ENCODE results near the gene SIGLEC14. TPM values are rescaled to one million over a fixed set of nuclear protein-coding genes. Genes with fewer than 3 reads are reported as not detected.
"Not testable (repeated sequence)": the region's sequence is repeated elsewhere in the genome, so short reads cannot be mapped to it uniquely, and the experiment has no call there.

SIGLEC14 gene
- total and polyA plus RNA-seq, 2 donors, result 1.6 to 7.3 TPM

DNA sequence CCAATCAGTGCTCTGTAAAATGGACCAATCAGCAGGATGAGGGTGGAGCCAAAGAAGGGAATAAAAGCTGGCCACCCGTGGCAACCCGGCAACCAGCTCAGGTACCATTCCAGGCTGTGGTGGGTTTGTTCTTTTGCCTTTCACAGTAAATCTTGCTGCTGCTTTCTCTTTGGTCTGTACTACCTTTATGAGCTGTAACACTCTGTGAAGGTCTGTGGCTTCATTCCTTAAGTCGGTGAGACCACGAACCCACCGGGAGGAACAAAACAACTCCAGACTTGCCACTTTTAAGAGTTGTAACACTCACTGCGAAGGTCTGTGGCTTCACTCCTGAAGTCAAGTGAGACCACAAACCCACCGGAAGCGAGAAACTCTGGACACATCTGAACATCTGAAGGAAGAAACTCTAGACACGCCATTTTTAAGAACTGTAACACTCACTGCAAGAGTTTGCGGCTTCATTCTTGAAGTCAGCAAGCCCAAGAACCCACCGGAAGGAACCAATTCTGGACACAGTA is 30.0 kb upstream of the SIGLEC14 start:
- Histone ChIP-seq H3K27me3 (ENCODE audit: control insufficient read depth in 2 of 2, insufficient read depth in 1 of 2, low read length in 1 of 2) (no peaks in the 10 kb centered on the region), H3K9me3 (ENCODE audit: control insufficient read depth in 2 of 2, insufficient read depth in 1 of 2, low read length in 1 of 2) (no peaks in the 10 kb centered on the region), H3K4me1 (ENCODE audit: control insufficient read depth in 2 of 2, insufficient read depth in 2 of 2, low read length in 2 of 2) (peaks cover 0 to 4% of the 10 kb centered on the region in 2 donors), H3K4me3 (ENCODE audit: low read length in 2 of 2) (no peak overlapping the region), H3K36me3 (ENCODE audit: control insufficient read depth in 2 of 2, insufficient read depth in 2 of 2, low read length in 1 of 2) (no peaks in the 10 kb centered on the region), H3K27ac (ENCODE audit: low read depth in 1 of 2, low read length in 1 of 2) (no peak overlapping the region)
- DNase-seq (ENCODE audit: low read depth in 6 of 9, low spot score in 9 of 9), result peak in 1 of 9 donors; percentile 28
- 44% methylated on average over 11 of the region's 11 CpGs for WGBS

GRCh38 chr19:51675911-51676565 is 29.4 kb upstream of the SIGLEC14 start:
- not testable (repeated sequence) for H3K4me3 ChIP-seq (ENCODE audit: low read length in 2 of 2); H3K36me3 ChIP-seq (ENCODE audit: control insufficient read depth in 2 of 2, insufficient read depth in 2 of 2, low read length in 1 of 2); H3K27me3 ChIP-seq (ENCODE audit: control insufficient read depth in 2 of 2, insufficient read depth in 1 of 2, low read length in 1 of 2); H3K9me3 ChIP-seq (ENCODE audit: control insufficient read depth in 2 of 2, insufficient read depth in 1 of 2, low read length in 1 of 2); H3K4me1 ChIP-seq (ENCODE audit: control insufficient read depth in 2 of 2, insufficient read depth in 2 of 2, low read length in 2 of 2); DNase-seq (ENCODE audit: low read depth in 6 of 9, low spot score in 9 of 9); H3K27ac ChIP-seq (ENCODE audit: low read depth in 1 of 2, low read length in 1 of 2)
- 73% methylated on average over 7 of the region's 7 CpGs for WGBS

DNA sequence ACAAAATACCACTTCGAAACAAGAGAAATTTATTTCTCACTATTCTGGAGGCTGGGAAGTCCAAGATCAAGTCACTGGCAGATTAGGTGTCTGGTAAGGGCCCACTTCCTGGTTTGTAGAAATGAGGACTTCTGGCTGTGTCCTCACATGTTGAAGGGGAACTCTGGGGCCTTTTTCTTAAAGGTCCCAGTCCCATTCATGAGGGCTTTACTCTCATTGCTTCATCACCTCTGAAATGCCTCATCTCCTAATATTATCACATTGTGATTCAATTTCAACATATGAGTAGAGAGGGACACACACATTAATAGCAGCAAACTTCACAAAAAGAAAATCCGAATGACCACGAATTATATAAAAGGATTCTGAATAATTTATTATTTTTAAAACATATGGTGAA is 21.6 kb upstream of the SIGLEC14 start:
- peaks cover 0 to 6% of the 10 kb centered on the region in 2 donors for H3K27me3 ChIP-seq (ENCODE audit: control insufficient read depth in 2 of 2, insufficient read depth in 1 of 2, low read length in 1 of 2)
- H3K4me3 ChIP-seq (ENCODE audit: low read length in 2 of 2), result no peak overlapping the region
- H3K9me3 ChIP-seq (ENCODE audit: control insufficient read depth in 2 of 2, insufficient read depth in 1 of 2, low read length in 1 of 2), result no peaks in the 10 kb centered on the region
- DNase-seq (ENCODE audit: low read depth in 6 of 9, low spot score in 9 of 9), result no peak
- 83% methylated on average over 3 of the region's 3 CpGs for WGBS
- no peak overlapping the region for H3K27ac ChIP-seq (ENCODE audit: low read depth in 1 of 2, low read length in 1 of 2)
- H3K36me3 ChIP-seq (ENCODE audit: control insufficient read depth in 2 of 2, insufficient read depth in 2 of 2, low read length in 1 of 2), result no peaks in the 10 kb centered on the region
- no peaks in the 10 kb centered on the region for H3K4me1 ChIP-seq (ENCODE audit: control insufficient read depth in 2 of 2, insufficient read depth in 2 of 2, low read length in 2 of 2)

DNA sequence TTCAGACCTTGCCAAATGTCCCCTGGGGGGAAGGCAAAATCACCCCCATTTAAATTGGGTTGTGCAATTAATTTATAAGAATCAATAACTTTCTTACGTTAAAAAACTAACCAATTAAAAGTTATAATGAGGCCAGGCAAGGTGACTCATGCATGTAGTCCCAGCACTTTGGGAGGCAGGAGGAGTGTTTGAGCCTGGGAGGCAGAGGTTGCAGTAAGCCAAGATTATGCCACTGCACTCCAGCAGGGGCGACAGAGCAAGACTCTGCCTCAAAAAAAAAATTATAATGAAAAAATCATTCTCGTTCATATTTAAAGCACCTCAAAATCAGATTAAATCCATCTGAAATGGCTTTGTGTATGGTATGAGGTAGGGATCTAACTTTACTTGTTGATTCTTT is 18.4 kb upstream of the SIGLEC14 start:
- Histone ChIP-seq H3K27me3 (ENCODE audit: control insufficient read depth in 2 of 2, insufficient read depth in 1 of 2, low read length in 1 of 2) (peaks cover 0 to 6% of the 10 kb centered on the region in 2 donors), H3K9me3 (ENCODE audit: control insufficient read depth in 2 of 2, insufficient read depth in 1 of 2, low read length in 1 of 2) (no peaks in the 10 kb centered on the region), H3K4me3 (ENCODE audit: low read length in 2 of 2) (no peak overlapping the region), H3K4me1 (ENCODE audit: control insufficient read depth in 2 of 2, insufficient read depth in 2 of 2, low read length in 2 of 2) (no peaks in the 10 kb centered on the region), H3K36me3 (ENCODE audit: control insufficient read depth in 2 of 2, insufficient read depth in 2 of 2, low read length in 1 of 2) (no peaks in the 10 kb centered on the region), H3K27ac (ENCODE audit: low read depth in 1 of 2, low read length in 1 of 2) (no peak overlapping the region)
- no peak for DNase-seq (ENCODE audit: low read depth in 6 of 9, low spot score in 9 of 9)
- 73% methylated on average over 3 of the region's 3 CpGs for WGBS

- Histone ChIP-seq H3K27me3 (ENCODE audit: control insufficient read depth in 2 of 2, insufficient read depth in 1 of 2, low read length in 1 of 2) (peaks cover 0 to 6% of the 10 kb centered on the region in 2 donors), H3K27ac (ENCODE audit: low read depth in 1 of 2, low read length in 1 of 2) (no peak overlapping the region), H3K36me3 (ENCODE audit: control insufficient read depth in 2 of 2, insufficient read depth in 2 of 2, low read length in 1 of 2) (no peaks in the 10 kb centered on the region), H3K9me3 (ENCODE audit: control insufficient read depth in 2 of 2, insufficient read depth in 1 of 2, low read length in 1 of 2) (no peaks in the 10 kb centered on the region), H3K4me3 (ENCODE audit: low read length in 2 of 2) (no peak overlapping the region), H3K4me1 (ENCODE audit: control insufficient read depth in 2 of 2, insufficient read depth in 2 of 2, low read length in 2 of 2) (no peaks in the 10 kb centered on the region)
- 57% methylated on average over 1 of the region's 1 CpG for WGBS
- no peak for DNase-seq (ENCODE audit: low read depth in 6 of 9, low spot score in 9 of 9)
Observed at GRCh38 chr19:51664131-51664530, 17.5 kb upstream of the SIGLEC14 start.

DNA sequence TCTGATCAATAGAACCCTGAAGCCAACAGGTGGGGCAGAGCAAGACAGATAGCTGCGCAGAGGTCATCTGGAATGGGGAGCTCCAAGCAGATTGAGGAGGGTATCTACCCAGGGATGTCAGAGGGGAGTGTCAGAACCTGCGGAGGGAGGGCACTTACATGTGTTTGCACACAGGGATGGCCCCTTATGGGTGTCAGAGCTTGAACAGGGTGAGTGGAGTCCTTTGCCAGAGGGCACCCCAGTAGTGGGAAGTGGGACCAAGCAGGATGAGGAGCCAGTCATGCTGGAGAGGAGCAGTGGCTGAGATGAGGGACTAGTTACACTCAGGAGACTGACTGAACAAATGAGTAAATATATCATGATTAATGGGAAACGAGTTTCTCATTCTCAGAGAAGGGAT is 17.0 kb upstream of the SIGLEC14 start:
- Histone ChIP-seq H3K36me3 (ENCODE audit: control insufficient read depth in 2 of 2, insufficient read depth in 2 of 2, low read length in 1 of 2) (no peaks in the 10 kb centered on the region), H3K4me3 (ENCODE audit: low read length in 2 of 2) (no peak overlapping the region), H3K27me3 (ENCODE audit: control insufficient read depth in 2 of 2, insufficient read depth in 1 of 2, low read length in 1 of 2) (peaks cover 0 to 6% of the 10 kb centered on the region in 2 donors), H3K27ac (ENCODE audit: low read depth in 1 of 2, low read length in 1 of 2) (no peak overlapping the region), H3K9me3 (ENCODE audit: control insufficient read depth in 2 of 2, insufficient read depth in 1 of 2, low read length in 1 of 2) (no peaks in the 10 kb centered on the region), H3K4me1 (ENCODE audit: control insufficient read depth in 2 of 2, insufficient read depth in 2 of 2, low read length in 2 of 2) (no peaks in the 10 kb centered on the region)
- 73% methylated on average over 3 of the region's 3 CpGs for WGBS
- DNase-seq (ENCODE audit: low read depth in 6 of 9, low spot score in 9 of 9), result no peak

GRCh38 chr19:51660975-51661600 is 14.5 kb upstream of the SIGLEC14 start:
- 15% methylated on average over 10 of the region's 10 CpGs for WGBS
- peak in 7 of 9 donors; percentile 8 to 51 (median 37) for DNase-seq (ENCODE audit: low read depth in 6 of 9, low spot score in 9 of 9)
- Histone ChIP-seq H3K4me3 (ENCODE audit: low read length in 2 of 2) (no peak overlapping the region), H3K4me1 (ENCODE audit: control insufficient read depth in 2 of 2, insufficient read depth in 2 of 2, low read length in 2 of 2) (peaks cover 0 to 2% of the 10 kb centered on the region in 2 donors), H3K27ac (ENCODE audit: low read depth in 1 of 2, low read length in 1 of 2) (no peak overlapping the region), H3K36me3 (ENCODE audit: control insufficient read depth in 2 of 2, insufficient read depth in 2 of 2, low read length in 1 of 2) (no peaks in the 10 kb centered on the region), H3K9me3 (ENCODE audit: control insufficient read depth in 2 of 2, insufficient read depth in 1 of 2, low read length in 1 of 2) (no peaks in the 10 kb centered on the region), H3K27me3 (ENCODE audit: control insufficient read depth in 2 of 2, insufficient read depth in 1 of 2, low read length in 1 of 2) (peaks cover 0 to 6% of the 10 kb centered on the region in 2 donors)

- Histone ChIP-seq H3K27ac (ENCODE audit: low read depth in 1 of 2, low read length in 1 of 2) (no peak overlapping the region), H3K27me3 (ENCODE audit: control insufficient read depth in 2 of 2, insufficient read depth in 1 of 2, low read length in 1 of 2) (no peaks in the 10 kb centered on the region), H3K4me1 (ENCODE audit: control insufficient read depth in 2 of 2, insufficient read depth in 2 of 2, low read length in 2 of 2) (peaks cover 0 to 2% of the 10 kb centered on the region in 2 donors), H3K36me3 (ENCODE audit: control insufficient read depth in 2 of 2, insufficient read depth in 2 of 2, low read length in 1 of 2) (no peaks in the 10 kb centered on the region), H3K4me3 (ENCODE audit: low read length in 2 of 2) (no peak overlapping the region), H3K9me3 (ENCODE audit: control insufficient read depth in 2 of 2, insufficient read depth in 1 of 2, low read length in 1 of 2) (no peaks in the 10 kb centered on the region)
- WGBS, result 91% methylated on average over 4 of the region's 4 CpGs
- DNase-seq (ENCODE audit: low read depth in 6 of 9, low spot score in 9 of 9), result no peak
Observed at GRCh38 chr19:51654783-51655182, 8.2 kb upstream of the SIGLEC14 start.

DNA sequence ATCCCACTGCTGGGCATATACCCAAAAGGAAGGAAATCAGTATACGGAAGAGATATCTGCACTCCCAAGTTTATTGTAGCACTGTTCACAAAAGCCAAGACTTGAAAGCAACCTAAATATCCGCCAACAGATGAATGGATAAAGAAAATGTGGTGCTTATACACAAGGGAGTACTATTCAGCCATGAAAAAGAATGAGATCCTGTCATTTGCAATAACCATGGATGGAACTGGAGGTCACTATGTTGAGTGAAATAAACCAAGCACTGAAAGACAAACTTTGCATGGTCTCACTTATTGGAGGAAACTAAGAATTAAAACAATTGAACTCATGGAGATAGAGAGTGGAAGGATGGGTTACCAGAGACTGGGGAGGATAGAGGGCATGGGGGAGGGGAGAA is 6.5 kb upstream of the SIGLEC14 start:
- H3K9me3 ChIP-seq (ENCODE audit: control insufficient read depth in 2 of 2, insufficient read depth in 1 of 2, low read length in 1 of 2), result no peaks in the 10 kb centered on the region
- no peaks in the 10 kb centered on the region for H3K36me3 ChIP-seq (ENCODE audit: control insufficient read depth in 2 of 2, insufficient read depth in 2 of 2, low read length in 1 of 2)
- H3K4me3 ChIP-seq (ENCODE audit: low read length in 2 of 2), result no peak overlapping the region
- H3K27me3 ChIP-seq (ENCODE audit: control insufficient read depth in 2 of 2, insufficient read depth in 1 of 2, low read length in 1 of 2), result no peaks in the 10 kb centered on the region
- H3K27ac ChIP-seq (ENCODE audit: low read depth in 1 of 2, low read length in 1 of 2), result no peak overlapping the region
- WGBS, result 87% methylated on average over 2 of the region's 2 CpGs
- peaks cover 0 to 2% of the 10 kb centered on the region in 2 donors for H3K4me1 ChIP-seq (ENCODE audit: control insufficient read depth in 2 of 2, insufficient read depth in 2 of 2, low read length in 2 of 2)
- no peak for DNase-seq (ENCODE audit: low read depth in 6 of 9, low spot score in 9 of 9)

All from thymus (tissue), 11 donors.